ENCODE measurements around the gene TASP1.

Gene TASP1, protein sequence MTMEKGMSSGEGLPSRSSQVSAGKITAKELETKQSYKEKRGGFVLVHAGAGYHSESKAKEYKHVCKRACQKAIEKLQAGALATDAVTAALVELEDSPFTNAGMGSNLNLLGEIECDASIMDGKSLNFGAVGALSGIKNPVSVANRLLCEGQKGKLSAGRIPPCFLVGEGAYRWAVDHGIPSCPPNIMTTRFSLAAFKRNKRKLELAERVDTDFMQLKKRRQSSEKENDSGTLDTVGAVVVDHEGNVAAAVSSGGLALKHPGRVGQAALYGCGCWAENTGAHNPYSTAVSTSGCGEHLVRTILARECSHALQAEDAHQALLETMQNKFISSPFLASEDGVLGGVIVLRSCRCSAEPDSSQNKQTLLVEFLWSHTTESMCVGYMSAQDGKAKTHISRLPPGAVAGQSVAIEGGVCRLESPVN

DNA sequence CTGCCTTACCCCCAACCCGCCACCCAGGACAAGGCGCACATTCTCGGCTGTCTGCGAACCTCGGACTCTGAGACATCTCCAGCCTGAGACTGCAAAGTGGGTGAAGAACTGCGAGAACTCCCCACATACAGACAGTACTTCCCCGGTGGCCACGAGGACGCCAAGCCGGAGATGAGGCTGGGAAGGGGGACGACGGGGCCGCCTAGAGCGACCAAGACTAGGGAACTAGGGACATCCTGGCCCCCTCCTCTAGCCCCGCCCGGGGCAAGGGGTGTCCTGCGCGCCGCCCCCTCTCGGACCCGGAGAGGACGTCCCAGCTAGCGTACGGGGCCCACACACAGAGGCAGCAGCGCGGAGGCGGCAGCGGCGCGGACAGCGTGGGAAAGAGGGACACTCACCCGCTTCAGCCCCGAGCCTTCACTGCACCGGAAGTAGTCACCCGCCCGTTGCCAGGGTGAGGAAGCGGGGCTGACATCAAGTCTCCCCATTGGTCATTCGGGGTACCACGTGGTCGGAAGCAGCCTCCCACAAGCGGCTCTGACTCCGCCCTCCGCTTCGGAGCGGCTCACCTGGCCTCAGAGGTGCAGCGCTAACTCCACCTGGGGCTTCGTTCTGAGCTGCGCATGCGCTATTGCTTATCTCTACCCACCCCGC, at the start of gene TASP1:
TSS of gene TASP1 (minus strand) at position 437 of the 654 bp plus-strand sequence. CDS start 8,854 bp downstream, outside the sequence.
- peak within 1 kb of the TSS; percentile 97 for H3K4me3 ChIP-seq (ENCODE audit: low read length)
- peak within 1 kb of the TSS; percentile 70 for H3K9ac ChIP-seq (ENCODE audit: low read length)
- no peaks in the 10 kb centered on the region for H3K36me3 ChIP-seq (ENCODE audit: control insufficient read depth, insufficient read depth, low read length)
- no peaks in the 10 kb centered on the region for H3K4me1 ChIP-seq (ENCODE audit: control insufficient read depth, insufficient read depth, low read length)
- peak within 1 kb of the TSS; percentile 62 for H3K27ac ChIP-seq (ENCODE audit: low read depth, low read length)
- no peaks in the 10 kb centered on the region for H3K27me3 ChIP-seq (ENCODE audit: control insufficient read depth, insufficient read depth, low read length)

DNA sequence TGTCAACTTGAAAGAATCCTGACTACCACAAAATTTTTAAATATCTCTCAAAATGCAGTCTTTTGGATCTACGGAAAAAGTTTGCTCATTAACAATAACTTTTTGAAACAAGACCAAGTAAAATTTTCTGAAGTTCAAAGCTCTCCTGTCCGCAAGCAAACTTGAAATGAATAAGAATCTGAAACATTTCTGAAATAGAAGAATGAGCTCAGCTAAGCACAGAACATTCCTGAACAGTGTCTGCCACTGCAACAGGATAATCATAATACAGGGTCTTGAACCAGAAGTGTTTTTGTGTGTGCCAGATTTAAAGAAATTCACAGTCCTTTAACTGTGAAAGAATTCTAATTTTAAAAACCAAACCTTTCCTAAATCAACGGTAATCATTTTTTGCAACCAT, 49.1 kb upstream of the TASP1 start:
- no peak overlapping the region for H3K27ac ChIP-seq (ENCODE audit: low read depth, low read length)
- no peaks in the 10 kb centered on the region for H3K4me1 ChIP-seq (ENCODE audit: control insufficient read depth, insufficient read depth, low read length)
- H3K27me3 ChIP-seq (ENCODE audit: control insufficient read depth, insufficient read depth, low read length): no peaks in the 10 kb centered on the region
- no peak overlapping the region for H3K9ac ChIP-seq (ENCODE audit: low read length)
- no peak overlapping the region for H3K4me3 ChIP-seq (ENCODE audit: low read length)
- no peaks in the 10 kb centered on the region for H3K36me3 ChIP-seq (ENCODE audit: control insufficient read depth, insufficient read depth, low read length)

DNA sequence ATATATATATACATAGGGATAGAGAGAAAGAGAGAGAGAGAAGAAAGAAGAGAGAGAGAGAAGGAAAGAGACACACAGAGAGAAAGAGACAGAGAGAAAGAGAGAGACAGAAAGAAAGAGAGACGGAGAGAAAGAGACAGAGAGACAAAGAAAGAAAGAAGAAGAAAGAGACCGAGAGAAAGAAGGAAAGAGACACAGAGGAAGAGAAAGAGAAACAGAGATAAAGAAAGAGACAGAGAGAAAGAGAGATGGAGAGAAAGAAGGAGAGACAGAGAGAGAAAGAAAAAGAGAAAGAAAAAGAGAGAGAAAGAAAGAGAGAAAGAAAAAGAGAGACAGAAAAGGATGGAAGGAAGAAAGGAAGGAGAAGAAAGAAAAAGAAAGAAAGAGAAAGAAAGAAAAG, 46.9 kb upstream of the TASP1 start:
- no peaks in the 10 kb centered on the region for H3K36me3 ChIP-seq (ENCODE audit: control insufficient read depth, insufficient read depth, low read length)
- H3K27ac ChIP-seq (ENCODE audit: low read depth, low read length): no peak overlapping the region
- no peak overlapping the region for H3K9ac ChIP-seq (ENCODE audit: low read length)
- no peaks in the 10 kb centered on the region for H3K4me1 ChIP-seq (ENCODE audit: control insufficient read depth, insufficient read depth, low read length)
- H3K4me3 ChIP-seq (ENCODE audit: low read length): no peak overlapping the region
- H3K27me3 ChIP-seq (ENCODE audit: control insufficient read depth, insufficient read depth, low read length): no peaks in the 10 kb centered on the region

DNA sequence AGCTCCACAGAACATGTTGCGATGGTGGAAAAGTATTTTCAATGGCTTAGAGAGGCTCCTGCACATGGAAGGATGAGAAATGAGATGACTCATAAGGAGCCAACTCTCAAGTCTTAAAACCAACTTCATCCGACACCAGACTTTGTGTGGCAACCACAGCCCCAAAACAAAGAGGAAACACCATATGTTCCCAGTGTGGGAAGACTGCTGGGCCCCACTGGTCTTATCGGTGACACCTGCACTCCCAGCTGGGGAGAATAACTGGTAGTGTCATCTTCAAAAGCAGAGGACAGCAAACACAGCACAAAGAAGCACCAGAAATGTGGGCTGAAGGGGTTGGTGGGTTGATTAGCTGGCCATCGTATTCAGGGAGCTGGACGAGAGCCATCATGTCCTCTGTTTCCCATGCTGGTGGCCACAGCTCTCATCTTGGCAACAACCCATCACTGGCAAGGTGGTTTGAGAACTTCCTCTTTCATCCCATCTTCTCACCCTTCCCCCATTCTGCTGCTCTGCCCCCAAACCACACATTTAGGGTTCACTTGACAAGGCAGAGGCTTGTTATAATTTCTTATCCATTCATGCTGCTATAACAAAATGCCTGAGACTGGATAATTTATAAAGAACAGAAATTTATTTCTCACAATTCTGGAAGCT, 46.0 kb upstream of the TASP1 start:
- no peaks in the 10 kb centered on the region for H3K27me3 ChIP-seq (ENCODE audit: control insufficient read depth, insufficient read depth, low read length)
- no peak overlapping the region for H3K4me3 ChIP-seq (ENCODE audit: low read length)
- no peaks in the 10 kb centered on the region for H3K36me3 ChIP-seq (ENCODE audit: control insufficient read depth, insufficient read depth, low read length)
- H3K9ac ChIP-seq (ENCODE audit: low read length): no peak overlapping the region
- no peaks in the 10 kb centered on the region for H3K4me1 ChIP-seq (ENCODE audit: control insufficient read depth, insufficient read depth, low read length)
- no peak overlapping the region for H3K27ac ChIP-seq (ENCODE audit: low read depth, low read length)

DNA sequence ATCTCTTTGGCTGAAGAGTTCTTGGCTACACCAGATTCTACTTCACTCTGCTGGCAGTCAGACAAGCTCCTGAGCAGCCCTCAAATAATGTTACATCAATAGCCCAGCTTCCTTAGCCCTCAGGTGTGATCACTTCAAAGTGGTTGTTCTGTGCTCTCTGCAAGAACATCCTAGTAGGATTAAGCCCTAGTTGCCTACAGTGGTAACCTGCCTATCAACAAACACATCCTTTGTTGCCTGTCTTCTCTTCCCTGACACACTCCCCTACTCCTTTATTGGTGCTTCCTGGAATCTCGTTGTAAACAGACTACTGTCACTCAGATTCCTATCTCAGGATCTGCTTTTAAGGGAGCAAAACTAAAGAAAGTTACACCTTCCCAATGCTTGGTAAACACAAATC, 45.1 kb upstream of the TASP1 start:
- Histone ChIP-seq H3K27ac (ENCODE audit: low read depth, low read length) (no peak overlapping the region), H3K4me3 (ENCODE audit: low read length) (no peak overlapping the region), H3K9ac (ENCODE audit: low read length) (no peak overlapping the region), H3K36me3 (ENCODE audit: control insufficient read depth, insufficient read depth, low read length) (no peaks in the 10 kb centered on the region), H3K4me1 (ENCODE audit: control insufficient read depth, insufficient read depth, low read length) (no peaks in the 10 kb centered on the region), H3K27me3 (ENCODE audit: control insufficient read depth, insufficient read depth, low read length) (no peaks in the 10 kb centered on the region)

DNA sequence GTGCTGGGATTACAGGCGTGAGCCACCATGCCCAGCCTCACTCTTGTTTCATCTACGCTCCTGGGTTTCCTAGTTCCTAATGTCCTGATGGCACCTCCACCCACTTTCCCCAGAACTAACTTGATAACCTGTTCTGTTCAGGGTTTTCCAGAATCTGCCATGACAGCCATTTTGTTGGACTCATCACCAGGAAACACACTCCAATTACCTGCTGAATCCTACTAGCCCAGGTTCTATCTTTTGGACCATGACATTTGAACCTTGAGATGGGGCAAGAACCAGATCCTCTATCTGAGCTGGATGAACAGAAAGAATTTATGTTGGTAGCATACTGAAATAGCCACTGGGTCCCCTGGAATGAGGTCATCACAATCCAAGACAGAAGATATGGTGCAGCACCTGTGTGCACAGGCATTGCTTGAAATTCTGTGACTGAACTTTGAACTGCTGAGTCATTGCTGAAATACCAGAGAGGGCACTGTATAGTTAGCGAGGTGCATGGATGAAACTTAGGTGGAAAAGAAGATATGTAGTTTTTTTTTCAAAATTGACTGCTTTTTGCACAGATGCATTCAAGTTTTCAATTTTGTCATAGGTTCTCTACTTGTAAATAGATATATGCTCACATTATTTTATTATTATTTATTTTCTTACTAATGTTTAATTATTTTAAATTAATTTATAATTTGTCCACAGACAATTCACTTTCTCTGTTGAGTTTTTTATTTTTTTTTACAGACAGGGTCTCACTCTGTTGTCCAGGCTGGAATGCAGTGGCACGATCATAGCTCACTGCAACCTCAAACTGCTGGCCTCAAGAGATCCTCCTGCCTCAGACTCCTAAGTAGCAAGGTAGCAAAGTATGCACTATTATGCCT, 42.8 kb upstream of the TASP1 start:
- Histone ChIP-seq H3K36me3 (ENCODE audit: control insufficient read depth, insufficient read depth, low read length) (no peaks in the 10 kb centered on the region), H3K27me3 (ENCODE audit: control insufficient read depth, insufficient read depth, low read length) (no peaks in the 10 kb centered on the region), H3K4me1 (ENCODE audit: control insufficient read depth, insufficient read depth, low read length) (no peaks in the 10 kb centered on the region), H3K9ac (ENCODE audit: low read length) (no peak overlapping the region), H3K4me3 (ENCODE audit: low read length) (no peak overlapping the region), H3K27ac (ENCODE audit: low read depth, low read length) (no peak overlapping the region)

DNA sequence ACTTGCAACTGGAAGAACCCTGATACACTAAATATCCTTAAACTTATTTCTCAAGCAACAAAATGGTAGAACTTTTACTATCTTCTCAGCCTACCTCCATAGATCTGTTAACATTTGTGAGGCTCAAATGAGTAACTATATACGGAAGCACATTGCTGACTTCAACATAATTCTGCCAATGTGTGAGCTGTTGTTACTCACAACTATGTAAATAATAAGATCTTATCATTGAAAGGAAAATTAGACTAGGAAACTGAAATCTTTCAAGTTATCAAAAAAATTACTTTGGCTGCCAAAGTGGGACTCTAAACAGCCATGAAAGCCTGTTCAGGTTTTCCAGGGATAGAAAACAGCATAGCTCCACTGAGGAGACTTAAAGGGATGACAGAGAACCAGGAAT, 40.2 kb upstream of the TASP1 start:
- no peak overlapping the region for H3K27ac ChIP-seq (ENCODE audit: low read depth, low read length)
- H3K9ac ChIP-seq (ENCODE audit: low read length): no peak overlapping the region
- peaks cover 3% of the 10 kb centered on the region for H3K27me3 ChIP-seq (ENCODE audit: control insufficient read depth, insufficient read depth, low read length)
- no peaks in the 10 kb centered on the region for H3K4me1 ChIP-seq (ENCODE audit: control insufficient read depth, insufficient read depth, low read length)
- H3K36me3 ChIP-seq (ENCODE audit: control insufficient read depth, insufficient read depth, low read length): no peaks in the 10 kb centered on the region
- no peak overlapping the region for H3K4me3 ChIP-seq (ENCODE audit: low read length)

DNA sequence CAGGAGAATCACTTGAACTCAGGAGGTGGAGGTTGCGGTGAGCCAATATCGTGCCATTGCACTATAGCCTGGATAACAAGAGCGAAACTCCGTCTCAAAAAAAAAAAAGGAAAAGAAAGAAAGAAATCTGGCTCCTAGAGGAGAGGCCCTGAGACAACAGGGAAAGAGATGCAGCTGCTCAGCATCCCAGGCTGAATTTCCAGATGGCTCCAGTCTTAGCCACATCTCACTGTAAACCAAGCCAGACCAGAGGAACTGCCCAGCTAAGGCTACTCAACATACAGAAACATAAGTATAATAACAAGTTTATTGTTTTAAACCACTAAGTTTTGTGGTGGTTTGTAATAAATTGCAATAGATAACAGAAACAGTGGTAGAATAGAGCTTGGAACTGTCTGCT, 38.5 kb upstream of the TASP1 start:
- H3K36me3 ChIP-seq (ENCODE audit: control insufficient read depth, insufficient read depth, low read length): no peaks in the 10 kb centered on the region
- peaks cover 3% of the 10 kb centered on the region for H3K27me3 ChIP-seq (ENCODE audit: control insufficient read depth, insufficient read depth, low read length)
- H3K9ac ChIP-seq (ENCODE audit: low read length): no peak overlapping the region
- no peaks in the 10 kb centered on the region for H3K4me1 ChIP-seq (ENCODE audit: control insufficient read depth, insufficient read depth, low read length)
- H3K27ac ChIP-seq (ENCODE audit: low read depth, low read length): no peak overlapping the region
- H3K4me3 ChIP-seq (ENCODE audit: low read length): no peak overlapping the region

DNA sequence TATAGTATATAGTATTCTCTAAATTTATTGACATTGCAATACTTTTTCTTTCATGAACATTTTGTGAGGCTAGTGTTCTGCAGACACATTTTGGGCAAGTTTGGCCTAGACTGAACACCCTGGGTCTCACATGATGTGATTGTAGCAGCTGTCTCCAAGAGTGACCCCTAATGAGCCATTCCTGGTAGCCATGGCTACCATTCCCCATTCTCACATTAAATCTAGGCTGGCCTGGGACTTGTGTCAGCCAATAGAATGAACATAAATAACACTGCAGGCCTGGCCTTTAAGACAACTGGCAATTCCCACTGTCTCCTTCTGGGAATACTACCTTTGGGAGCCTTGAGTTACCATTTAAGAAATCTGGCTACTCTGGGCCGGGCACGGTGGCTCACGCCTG, 38.0 kb upstream of the TASP1 start:
- no peak overlapping the region for H3K4me3 ChIP-seq (ENCODE audit: low read length)
- H3K9ac ChIP-seq (ENCODE audit: low read length): no peak overlapping the region
- H3K27me3 ChIP-seq (ENCODE audit: control insufficient read depth, insufficient read depth, low read length): peaks cover 3% of the 10 kb centered on the region
- no peak overlapping the region for H3K27ac ChIP-seq (ENCODE audit: low read depth, low read length)
- H3K36me3 ChIP-seq (ENCODE audit: control insufficient read depth, insufficient read depth, low read length): no peaks in the 10 kb centered on the region
- H3K4me1 ChIP-seq (ENCODE audit: control insufficient read depth, insufficient read depth, low read length): no peaks in the 10 kb centered on the region

DNA sequence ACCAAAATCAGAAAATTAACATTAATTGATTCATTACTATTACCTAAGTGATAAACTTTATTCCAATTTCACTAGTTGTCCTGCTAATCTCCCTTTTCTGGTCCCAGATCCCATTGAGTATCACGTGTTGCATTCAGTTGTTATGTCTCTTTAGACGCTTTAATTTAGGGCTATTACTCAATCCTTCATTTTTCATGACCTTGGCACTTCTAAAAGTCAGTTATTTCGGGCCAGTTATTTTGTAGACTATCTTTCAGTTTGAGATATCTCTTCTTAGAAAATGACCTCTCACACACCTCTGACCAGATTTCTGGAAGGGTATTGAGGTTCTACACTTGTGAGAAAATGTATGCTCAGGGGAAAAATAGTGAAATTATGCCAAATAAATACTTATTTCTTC, 34.0 kb upstream of the TASP1 start:
- no peaks in the 10 kb centered on the region for H3K4me1 ChIP-seq (ENCODE audit: control insufficient read depth, insufficient read depth, low read length)
- no peak overlapping the region for H3K27ac ChIP-seq (ENCODE audit: low read depth, low read length)
- H3K27me3 ChIP-seq (ENCODE audit: control insufficient read depth, insufficient read depth, low read length): peaks cover 3% of the 10 kb centered on the region
- H3K9ac ChIP-seq (ENCODE audit: low read length): no peak overlapping the region
- H3K36me3 ChIP-seq (ENCODE audit: control insufficient read depth, insufficient read depth, low read length): no peaks in the 10 kb centered on the region
- H3K4me3 ChIP-seq (ENCODE audit: low read length): no peak overlapping the region

DNA sequence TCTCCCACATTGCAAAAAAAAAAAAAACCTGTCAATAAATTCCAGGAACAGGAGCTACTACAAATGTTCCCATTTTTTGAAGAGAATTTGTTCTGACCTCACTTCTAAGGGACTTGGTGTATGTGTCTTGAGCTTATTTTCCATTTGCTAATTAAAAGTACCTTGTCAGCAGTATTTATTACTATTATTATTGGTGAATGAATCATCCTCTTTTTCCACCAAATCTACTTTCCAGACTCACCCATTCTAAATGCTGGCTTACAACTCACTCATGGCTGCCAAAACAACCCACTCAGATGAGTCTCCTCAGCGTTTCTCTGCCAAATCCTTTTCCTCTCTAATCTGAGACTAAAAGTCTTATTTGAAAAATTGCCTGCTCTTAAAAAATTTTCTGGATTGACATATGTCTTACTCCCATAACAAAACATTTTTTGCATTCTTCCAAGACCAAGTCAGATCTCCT, 33.2 kb upstream of the TASP1 start:
- Histone ChIP-seq H3K27me3 (ENCODE audit: control insufficient read depth, insufficient read depth, low read length) (peaks cover 3% of the 10 kb centered on the region), H3K4me1 (ENCODE audit: control insufficient read depth, insufficient read depth, low read length) (no peaks in the 10 kb centered on the region), H3K36me3 (ENCODE audit: control insufficient read depth, insufficient read depth, low read length) (no peaks in the 10 kb centered on the region), H3K27ac (ENCODE audit: low read depth, low read length) (peak overlapping the region; percentile 51), H3K9ac (ENCODE audit: low read length) (no peak overlapping the region), H3K4me3 (ENCODE audit: low read length) (no peak overlapping the region)

DNA sequence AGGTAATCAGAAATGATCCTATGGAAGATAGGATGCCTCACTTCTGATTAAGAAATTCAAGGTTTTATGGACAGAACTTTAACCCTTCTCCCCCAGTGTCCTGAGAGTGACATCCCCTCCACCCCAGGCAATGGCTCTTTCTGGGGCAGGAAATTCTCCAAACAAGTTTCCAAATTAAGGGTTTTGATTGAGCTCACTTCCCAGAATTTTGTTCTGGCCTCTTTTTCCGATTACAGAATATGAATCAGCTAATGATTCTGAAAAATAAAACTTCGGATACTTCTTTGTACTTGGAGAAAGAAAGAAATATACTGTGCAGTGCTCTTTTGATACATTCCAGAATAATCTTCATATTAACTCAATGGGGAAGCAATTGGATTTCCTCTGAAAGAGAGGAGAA, 32.8 kb upstream of the TASP1 start:
- Histone ChIP-seq H3K27ac (ENCODE audit: low read depth, low read length) (peak overlapping the region; percentile 15), H3K4me3 (ENCODE audit: low read length) (no peak overlapping the region), H3K36me3 (ENCODE audit: control insufficient read depth, insufficient read depth, low read length) (no peaks in the 10 kb centered on the region), H3K9ac (ENCODE audit: low read length) (no peak overlapping the region), H3K27me3 (ENCODE audit: control insufficient read depth, insufficient read depth, low read length) (peaks cover 3% of the 10 kb centered on the region), H3K4me1 (ENCODE audit: control insufficient read depth, insufficient read depth, low read length) (no peaks in the 10 kb centered on the region)
